Forelimb muscle (tissue), 1 donor: ENCODE data around the gene SHISA9. TPM values are rescaled to one million over a fixed set of nuclear protein-coding genes. Genes with fewer than 3 reads are reported as not detected.
"Not testable (repeated sequence)": the region's sequence is repeated elsewhere in the genome, so short reads cannot be mapped to it uniquely, and the experiment has no call there.

Experiments used
- DNase-seq: peaks from one replicate; pipeline ENCODE4 v3.0.0-alpha.2; 2013; ENCODE audit warnings: low read depth
- polyA plus RNA-seq: library from polyadenylated mRNA; unstranded; fragments of 120-200 nt; gene quantifications from one replicate; pipeline ENCODE4 v1.2.1, GENCODE V29; 2013; ENCODE audit not compliant: insufficient read length

SHISA9 gene
- polyA plus RNA-seq, 1 donor: 0.13 TPM

DNA sequence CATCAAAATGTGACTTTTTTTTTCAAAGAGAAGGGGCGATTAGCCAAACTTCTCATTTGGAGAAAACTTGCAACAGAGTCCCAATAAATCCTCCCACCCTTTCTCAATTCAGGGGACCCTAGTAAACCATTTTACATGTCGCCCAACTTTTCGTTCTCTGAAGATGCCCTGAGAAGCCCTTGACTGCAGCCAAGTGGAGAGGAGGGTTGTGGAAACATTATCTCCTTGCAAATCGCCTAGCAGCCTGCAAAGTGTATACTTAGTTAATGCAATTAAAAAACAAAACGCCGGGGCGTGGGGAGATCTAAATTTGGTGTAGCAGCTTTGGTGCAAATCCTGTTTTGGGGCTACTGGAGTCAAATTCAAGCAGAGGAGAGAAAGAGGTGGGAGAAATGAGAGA is 1.2 kb upstream of the SHISA9 start:
- DNase-seq: no peak

DNA sequence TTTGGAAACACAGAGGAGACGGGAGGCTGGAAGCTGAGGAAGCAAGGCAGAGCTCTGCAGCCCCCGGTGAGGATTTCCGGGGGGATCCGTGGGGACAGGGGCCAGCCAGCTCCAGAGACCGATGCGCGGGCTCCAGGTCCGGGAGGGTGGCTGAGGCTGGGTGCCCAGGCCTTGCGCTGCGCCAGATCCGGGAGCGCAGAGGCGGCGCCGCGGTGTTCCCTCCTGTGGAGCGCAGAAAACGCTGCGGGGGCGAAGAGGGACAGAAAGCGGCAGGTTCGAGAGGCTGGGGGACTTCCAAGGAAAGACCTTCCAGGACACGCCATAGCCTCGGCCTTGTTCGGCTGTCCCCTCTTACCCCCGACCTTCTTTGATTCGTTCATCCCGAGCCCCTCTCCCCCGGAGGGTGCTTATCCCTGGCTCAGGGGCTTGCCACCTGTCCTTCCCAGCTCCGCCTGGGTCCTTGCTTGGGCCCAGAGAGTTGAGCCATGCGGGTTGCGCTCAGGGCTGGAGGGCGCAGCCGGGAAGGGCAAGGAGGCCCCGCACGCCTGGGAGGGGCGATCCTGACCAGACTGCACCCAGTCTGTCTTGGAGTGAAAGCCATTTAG is 697 bp upstream of the SHISA9 start:
- no peak for DNase-seq

DNA sequence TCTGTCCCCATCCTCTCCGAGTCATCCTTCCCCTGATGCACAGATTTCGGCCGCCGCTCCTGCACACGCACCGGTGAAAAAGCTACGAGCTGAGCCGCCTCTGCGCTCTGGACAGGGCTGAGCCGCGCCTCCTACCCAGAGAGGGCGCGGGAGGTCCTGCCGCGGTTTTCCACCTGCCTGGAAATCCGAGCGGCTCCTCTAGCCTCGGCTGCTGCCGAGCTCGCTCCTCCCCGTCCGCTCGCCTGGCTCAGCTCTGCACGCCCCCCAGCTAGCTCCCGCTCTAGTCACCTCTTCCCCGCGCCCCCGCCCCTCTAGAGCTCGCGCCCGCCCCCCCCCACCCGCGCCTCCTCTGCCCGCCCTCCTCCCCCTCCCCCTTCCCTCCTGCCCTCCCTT is 198 bp upstream of the SHISA9 start:
- no peak for DNase-seq

DNA sequence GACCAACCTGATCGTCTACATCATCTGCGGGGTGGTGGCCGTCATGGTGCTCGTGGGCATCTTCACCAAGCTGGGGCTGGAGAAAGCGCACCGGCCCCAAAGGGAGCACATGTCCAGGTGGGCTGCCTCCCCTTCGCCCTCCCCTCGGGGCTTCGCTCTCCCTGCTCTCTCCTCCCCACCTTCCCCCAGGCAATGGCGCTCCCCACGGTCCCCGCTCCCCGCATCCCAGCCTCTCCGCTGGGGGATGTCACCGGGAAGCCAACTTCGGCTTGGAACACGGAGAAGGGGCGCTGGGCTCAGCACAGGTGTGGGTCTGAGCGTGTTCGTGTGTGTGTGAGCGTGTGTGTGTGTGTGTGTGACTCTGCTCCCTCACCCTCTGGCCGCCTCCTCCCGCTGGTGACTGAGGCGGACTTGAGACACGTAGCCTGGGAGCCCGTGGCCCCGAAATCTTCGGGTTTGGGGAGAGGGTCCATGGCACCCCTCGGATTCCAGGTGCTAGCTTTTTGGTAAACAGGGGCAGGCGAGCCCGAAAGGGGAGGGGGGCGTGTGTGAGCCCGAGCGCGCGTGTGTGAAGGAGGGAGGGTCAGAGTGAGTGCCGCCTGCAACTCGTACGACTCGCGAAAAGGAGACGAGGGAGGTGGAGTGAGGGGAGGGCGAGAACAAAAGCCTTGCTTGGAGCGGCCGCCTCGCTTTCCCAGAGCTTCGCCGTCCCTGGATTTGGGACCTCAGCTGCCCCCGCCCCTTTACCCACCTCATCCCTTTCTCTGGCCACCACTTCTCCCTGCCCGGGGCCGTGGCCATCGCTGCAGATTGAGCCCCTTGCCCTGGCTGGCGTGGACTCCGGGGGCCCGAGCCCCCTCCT is 1.3 kb downstream of the SHISA9 start:
- no peak for DNase-seq

DNA sequence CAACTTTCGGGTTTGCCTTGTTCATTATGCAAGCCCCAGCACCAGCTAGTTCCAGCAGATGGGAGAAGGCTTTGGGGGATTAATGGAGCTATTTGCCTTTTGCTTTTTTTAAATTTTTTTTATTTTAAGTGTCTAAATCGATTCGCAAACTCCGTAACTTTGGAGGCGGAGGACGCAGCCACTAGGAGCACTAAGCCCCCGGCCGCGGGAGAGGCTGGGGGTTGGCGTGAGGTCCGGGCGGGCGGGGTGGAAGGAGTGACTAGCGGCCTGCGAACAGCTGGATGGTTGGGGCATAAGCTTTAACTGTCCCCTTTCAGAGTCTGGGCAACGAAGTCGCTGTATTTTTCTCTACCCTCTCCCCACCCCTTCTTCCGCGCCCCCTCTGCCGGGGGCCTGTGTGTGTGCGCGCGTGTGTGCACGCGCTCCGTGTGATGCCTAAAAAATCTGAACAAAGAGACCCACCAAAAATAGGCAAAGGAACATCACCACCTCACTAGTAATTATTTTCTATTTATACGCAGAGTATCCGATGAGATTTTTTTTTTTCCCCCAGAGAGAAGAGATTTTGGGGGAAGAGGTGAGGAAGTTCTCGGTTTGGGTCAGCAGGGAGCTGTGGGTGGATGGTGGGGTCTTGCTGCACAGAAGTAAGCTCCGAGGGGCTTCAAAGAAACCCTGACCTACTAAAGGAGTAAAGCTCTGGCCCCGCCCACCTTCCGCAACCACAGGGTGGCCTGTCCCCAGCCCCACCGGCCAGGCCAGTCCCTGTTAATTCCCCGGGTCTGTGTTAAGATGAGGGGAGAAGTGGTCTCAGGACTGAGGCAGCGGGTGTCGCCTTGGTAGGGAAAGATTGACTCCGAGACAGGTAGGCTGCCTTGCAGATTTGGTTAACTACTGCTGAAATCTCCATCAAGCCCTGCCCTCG is 2.3 kb downstream of the SHISA9 start:
- no peak for DNase-seq

DNA sequence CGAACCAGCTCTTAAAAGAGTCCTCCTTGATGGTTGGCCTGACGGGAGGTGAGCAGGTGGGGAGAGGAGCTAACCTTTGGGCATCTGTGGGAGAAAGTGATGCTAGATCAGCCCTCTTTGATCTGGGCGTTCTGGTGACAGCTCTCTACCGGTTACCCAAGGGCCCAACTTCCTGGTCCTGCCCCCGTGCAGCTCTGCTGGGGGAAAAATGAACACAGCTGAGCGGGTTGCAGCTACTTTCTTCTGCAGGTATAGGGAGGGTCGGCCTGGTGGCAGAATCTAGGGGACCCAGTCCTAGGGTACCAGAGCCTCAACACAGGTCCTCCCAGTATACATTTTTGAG is 2.9 kb downstream of the SHISA9 start:
- DNase-seq: no peak

DNA sequence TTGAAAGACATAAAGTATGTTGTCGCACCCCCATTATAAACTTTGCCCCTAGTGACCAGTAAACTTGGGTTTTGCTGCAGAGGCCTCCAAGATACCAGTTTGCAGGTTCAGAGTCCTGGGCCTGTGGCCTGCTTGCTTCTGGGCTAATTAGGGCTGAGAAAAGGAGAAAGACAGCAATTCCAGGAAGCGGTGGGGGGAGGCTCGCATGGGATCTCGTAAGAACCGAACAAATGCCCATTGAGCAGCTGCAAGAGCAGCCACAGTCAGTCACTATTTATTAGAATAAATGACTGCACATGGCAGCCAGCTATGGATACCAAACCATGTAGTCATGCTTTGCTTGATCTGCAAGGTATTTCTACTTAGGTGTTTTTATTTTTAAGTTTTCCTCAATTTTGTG is 4.9 kb downstream of the SHISA9 start:
- no peak for DNase-seq

DNA sequence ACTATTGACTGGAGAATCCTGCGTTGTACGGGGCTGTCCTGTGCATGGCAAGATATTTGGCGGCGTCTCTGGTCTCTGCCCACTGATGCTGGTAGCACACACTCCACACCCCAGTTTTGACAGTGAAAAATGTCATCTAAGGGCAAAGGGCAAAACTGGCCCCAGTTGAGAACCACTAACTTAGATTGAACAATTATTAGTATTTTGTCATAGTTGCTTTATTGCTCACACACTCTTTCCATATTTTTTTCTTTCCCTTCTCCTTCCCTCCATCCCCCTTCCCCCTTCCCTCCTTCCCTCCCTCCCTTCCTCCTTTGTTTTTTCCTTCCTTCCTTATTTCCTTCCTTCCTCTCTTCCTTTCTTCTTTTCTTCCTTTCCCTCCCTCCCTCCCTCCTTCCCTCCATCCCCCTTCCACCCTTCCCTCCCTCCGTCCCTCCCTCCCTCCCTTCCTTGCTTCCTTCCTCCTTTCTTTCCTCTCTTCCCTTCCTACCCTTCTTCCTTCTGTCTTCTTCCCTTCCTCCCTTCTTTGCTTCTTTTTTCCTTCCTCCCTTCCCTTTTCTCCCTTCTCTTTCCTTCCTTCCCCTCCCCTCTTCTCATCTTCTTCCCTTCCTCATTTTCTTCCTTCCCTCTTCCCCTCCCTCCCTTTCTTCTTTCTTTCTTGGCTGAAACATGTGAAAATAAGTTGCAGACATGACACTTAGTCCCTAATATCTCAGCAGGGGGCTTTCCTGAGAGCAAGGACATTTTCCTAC is 5.5 kb downstream of the SHISA9 start:
- DNase-seq: no peak

DNA sequence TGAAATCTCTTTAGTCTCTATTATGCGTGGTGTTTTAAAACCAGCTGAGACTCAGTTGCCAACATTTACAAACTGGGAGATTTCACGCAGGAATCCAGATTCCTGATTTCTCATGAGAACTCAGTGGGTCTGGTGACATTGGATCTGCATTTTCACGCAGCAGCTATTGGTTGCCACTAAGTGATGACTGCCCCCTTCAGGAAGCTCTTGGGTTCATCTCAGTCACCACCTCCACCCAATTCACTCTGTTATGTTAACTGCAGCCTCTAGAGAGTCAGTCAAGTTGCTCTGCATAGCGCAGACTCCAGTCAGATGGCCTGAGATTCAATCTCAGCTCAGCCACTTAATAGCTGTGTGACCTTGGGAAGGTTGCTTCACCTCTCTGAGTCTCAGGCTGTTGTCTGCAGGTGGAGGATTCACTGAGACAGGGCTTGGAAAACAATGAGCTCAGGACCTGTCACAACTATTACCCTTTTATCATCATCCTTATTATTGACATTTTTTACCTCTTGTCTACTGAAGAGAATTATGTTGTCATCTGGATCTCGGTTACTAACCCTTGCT is 6.4 kb downstream of the SHISA9 start:
- no peak for DNase-seq

DNA sequence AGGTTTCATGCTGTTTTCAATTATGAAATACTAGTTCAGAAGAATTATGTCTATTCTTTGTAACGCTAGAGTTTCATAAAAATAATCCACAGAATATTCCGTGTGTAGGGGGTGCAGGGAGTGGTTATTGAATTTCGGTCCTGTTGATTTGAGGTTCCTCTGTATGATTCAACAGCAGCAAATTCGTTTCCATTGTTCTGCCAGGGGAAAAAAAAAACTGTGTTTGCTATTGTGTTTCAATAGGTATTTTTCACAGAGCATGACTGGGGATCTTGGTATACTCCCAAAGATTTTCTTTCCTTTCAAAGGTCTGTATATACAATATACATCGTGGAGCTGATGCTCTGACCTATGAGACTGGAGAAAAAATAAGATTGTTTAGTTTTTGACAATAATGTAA is 15.8 kb downstream of the SHISA9 start:
- DNase-seq: no peak

DNA sequence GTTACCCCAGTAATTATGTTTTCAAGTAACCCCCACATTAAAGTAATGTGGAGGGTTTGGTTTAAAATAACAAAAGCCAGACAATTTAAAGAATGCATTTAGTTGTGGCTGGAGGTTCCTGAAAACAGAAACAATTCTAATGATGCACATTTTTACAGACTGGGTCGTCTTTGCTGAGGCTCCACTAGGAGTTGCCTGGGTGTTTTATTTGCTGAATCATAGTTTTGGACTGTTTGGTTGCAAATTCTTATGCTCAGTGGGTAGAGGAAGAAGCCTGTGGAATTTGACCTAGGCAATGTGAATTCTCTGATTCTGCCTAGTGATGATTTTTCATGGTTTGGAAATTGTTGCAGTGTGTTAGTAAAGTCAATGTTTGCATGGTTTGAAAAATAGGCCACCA is 16.3 kb downstream of the SHISA9 start:
- no peak for DNase-seq

DNA sequence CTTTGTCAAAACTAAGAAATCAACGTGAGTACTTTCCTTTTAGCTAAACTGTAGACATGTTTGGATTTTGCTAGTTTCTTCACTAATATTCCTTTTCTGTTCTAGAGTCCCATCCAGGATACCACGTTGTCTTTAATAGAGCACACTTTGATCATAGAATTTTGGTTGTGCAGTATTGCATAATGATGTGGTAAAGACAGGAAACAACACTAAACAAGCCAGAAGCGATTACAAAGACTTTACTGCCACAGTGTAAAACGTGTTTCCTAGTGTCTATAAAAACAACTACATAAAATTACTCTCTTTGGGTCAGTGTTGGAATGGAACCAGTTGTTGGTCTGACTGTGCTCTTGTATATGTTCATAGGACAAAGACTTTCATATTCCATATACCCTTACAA is 19.3 kb downstream of the SHISA9 start:
- DNase-seq: no peak

DNA sequence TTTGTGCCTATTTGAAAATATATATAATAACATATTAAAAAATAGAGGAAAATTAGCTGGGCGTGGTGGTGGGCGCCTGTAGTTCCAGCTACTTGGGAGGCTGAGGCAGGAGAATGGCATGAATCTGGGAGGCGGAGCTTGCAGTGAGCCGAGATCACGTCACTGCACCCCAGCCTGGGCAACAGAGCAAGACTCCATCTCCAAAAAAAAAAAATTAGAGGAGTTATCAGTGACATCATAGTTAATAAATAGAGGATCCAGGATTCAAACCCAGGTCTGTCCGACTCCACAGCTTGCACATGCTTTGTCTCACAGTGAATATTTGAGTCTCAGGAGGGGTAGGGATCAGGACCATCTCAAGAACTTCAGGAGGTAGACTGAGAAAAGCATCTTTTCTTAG is 22.2 kb downstream of the SHISA9 start:
- DNase-seq: not testable (repeated sequence)

DNA sequence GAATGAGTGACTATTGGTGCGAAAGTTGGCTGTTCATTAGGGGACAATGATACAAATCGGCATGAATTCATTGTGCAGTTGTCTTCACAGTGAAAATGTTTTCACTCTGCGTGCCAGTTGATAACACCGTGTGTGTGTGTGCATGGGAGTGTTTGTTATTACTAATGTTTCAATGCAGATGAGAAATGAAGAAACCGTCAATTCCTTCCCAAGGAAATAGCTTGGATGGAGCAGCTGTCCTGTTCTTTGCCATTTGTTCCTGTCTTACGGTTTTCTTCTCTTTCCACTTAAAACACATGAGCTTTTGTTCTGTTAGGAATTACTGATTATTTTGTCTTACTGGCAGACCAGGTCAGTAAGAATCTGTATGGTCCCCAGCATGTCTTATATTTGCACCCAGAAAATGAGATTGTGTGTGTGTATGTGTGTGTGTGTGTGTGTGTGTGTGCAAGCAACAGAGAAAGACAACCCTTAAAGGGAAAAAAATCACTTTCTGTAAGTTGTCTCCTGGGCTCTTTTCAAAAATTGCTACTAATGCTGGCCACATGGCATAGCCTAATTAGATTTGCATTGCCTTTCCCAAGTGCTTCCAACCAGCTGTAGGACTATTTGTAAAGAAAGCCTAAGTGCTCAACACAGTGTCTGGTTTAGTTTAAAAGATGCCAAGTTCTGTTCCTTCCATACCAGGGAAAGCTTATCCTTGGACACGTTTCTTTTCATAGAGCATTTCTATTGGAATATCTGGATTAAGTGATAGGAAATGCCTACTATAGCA is 23.8 kb downstream of the SHISA9 start:
- no peak for DNase-seq

DNA sequence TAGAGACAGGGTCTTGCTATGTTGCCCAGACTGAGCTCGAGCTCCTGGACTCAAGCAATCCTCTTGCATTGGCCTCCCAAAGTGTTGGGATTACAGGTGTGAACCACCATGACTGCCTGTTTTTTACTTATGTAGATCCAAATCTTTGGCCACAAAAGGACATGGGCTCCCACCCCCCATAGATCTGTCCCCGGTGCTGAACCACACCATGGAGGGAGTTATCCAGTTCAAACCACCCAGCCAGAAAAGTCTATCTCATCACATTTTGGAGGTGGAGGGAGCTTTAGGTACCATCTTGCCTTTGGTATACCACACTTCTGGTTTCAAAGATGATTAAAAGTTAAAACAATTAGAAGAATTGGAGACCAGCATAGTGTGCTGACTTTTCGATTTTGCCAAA is 26.2 kb downstream of the SHISA9 start:
- no peak for DNase-seq

DNA sequence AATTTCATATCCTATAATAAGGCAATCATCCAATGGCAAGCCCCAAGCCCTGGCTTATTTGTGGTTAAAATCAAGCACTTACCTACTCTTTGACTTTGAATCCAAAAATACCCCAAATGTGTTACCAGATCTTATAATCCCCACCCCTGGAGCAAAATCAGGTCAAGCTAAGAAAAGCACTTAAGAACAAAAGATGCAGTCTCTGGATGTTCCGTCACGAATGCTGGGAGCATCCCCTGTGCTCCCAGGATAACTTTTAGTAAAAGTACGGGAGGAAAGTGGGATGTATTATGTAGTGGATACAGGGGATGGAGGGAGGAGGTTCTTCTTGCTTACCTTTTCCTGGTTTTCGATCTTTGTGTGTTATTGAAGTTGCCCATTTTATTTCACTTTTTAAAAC is 29.5 kb downstream of the SHISA9 start:
- DNase-seq: no peak

DNA sequence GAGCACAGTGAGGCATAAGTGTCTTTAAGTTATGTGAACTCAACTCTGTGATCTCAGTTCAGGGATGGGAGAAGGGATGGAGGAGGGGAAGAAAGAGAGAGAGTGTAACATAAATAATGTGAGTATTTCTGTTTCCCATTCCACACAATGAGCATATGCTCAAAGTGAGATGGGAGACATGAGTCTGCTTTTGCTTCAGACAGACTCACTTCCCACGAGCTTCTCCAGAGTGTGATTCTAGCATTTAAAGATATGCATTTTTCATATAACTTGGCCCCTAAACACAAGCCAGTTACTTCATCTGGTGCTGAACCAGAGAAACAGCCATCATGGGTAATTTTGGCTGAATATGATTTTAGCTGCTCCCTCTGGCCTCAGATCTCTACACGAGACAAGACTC is 35.0 kb downstream of the SHISA9 start:
- DNase-seq: no peak

DNA sequence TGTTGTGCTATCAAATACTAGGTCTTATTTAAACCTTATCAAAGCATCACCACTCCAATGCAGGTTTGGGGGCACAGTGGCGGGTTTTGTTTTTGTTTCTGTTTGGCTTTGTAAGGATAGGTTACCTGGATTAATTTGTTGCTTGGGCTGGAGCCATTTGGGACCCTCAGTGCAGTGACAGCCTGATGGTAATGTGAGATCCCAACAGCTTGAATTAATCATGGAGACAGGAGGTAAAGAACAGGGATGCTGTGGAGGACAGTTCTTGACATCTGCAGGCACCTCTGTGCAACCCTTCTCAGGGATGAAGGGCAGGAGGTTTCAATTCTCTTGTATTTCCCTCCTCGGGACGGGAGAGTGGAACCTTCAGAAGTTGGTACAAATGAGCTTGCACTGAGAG is 40.5 kb downstream of the SHISA9 start:
- DNase-seq: no peak

DNA sequence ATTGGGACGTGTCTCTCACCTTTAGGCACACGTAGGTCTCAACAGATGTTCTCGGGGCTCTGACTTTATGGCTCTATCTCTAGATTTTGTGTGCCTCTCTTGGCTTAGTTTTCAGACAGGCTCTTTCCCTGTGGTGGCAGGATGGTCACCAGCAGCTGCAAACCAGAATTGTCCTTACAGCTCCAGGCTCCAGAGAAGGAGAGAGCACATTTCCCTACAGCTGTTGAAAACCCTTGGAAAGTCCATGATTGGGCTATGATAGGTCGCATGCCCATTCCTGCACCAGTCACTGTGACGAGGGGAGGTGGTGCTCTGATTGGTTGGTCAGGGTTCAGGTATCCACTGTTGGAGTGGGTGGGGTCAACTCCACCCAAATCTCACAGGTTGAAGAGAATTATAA is 41.5 kb downstream of the SHISA9 start:
- no peak for DNase-seq

DNA sequence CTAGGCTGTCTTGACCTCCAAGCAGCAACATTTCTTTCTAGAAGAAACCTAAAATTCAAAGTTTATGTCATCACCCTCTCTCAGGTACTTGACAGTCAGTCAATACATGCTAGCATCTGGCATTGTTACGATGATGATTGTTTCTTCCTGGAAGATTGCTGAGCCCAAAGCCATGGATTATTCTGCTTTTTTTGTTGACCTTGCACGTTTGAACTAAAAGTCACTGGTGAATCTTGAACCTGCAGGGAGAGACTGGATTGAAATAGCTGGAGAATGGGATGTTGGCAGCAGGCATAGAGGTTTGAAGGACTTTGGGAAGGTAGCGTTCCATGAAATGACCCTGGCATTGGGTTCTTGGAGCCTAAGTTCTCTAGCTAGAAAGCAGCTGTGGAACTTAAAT is 42.9 kb downstream of the SHISA9 start:
- no peak for DNase-seq

DNA sequence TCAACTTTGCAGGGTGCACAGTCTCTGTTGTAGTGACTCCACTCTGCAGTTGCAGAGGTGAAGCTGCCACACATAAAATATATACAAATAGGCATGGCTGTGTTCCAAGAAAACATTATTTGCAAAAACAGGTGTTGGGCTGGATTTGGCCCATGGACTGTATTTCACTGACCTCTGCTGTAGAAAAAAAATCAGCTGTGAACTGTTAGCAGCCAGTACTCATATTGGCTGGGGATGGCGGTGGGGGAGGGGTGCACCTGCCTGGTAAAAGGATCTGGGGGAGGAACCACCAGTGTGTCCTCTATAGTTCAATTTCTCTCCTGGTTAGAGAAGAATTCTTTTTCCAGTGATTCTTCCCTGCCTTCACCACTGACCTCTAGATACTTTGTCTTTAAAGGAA is 50.0 kb downstream of the SHISA9 start:
- DNase-seq: no peak
